NB4 (cell line): ENCODE results near the gene SPEM3.

Experiments used
- CTCF ChIP-seq: IDR thresholded peaks from one replicate; pipeline ENCODE4 v1.5.1; 2012; ENCODE audit warnings: low read depth, low read length
- MAX ChIP-seq: IDR thresholded peaks from 2 replicates; pipeline ENCODE4 v1.6.1; 2011; ENCODE audit warnings: low read depth, low read length

DNA sequence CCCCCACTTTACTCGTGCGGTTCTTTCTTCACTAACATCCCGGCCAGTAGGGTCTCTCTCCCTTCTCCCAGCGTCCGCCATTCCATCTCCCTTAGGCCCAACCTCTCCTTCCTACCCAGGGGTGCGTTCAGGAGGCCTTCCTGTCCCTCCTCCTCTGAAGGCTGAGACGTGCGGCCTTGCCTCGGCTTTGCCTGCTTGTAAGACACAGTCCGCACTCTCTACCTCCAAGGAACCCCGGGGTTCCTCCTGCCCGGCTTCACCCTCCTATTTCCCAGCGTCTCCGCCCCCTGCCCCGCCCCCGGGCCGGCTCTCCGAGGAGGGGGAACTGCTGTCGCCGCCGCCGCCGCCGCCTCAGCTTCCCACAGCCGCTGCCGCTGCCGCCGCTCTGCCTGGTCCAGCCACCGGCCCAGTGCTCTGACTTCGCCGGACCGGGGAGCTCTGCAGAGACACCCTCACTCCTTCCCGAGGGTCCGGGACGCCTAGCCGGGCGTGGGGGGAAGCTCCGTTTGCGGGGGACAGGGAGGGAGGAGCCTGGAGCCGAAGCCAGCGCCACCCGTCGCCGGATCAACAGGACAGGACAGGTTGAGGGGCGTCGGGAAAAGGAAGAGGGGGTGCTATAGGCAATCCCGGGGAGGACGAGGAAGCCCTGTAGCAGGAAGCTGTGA, 9.4 kb downstream of the SPEM3 start:
- no peak for TF ChIP-seq CTCF
- no peak for TF ChIP-seq MAX
